Lower lobe of right lung (tissue), 2 donors: ENCODE results near the gene SH3GL2. TPM values are rescaled to one million over a fixed set of nuclear protein-coding genes. Genes with fewer than 3 reads are reported as not detected.

Experiments
- ATAC-seq, 2 donors: fragments of 200-7000 bp; cut with Tn5 transposase; one replicate each; pipeline ENCODE4 v1.9.1; 2020 to 2022; ENCODE audit warnings: mild to moderate bottlenecking in 2 of 2, moderate library complexity in 2 of 2
- DNase-seq: peaks from one replicate; pipeline ENCODE4 v3.0.0-alpha.2; 2020
- H3K27ac ChIP-seq: fragments of 200-600 bp; one replicate; pipeline ENCODE4 v1.8.0; 2022
- H3K27me3 ChIP-seq: fragments of 200-600 bp; one replicate; pipeline ENCODE4 v1.8.0; 2022; ENCODE audit warnings: low read depth
- H3K36me3 ChIP-seq: fragments of 200-600 bp; one replicate; pipeline ENCODE4 v1.8.0; 2022; ENCODE audit warnings: mild to moderate bottlenecking
- H3K4me1 ChIP-seq: fragments of 200-600 bp; one replicate; pipeline ENCODE4 v1.8.0; 2022
- H3K4me3 ChIP-seq: fragments of 200-600 bp; one replicate; pipeline ENCODE4 v1.8.0; 2022; ENCODE audit warnings: mild to moderate bottlenecking
- H3K9me3 ChIP-seq: fragments of 200-600 bp; one replicate; pipeline ENCODE4 v1.8.0; 2022
- intact Hi-C: fragments of 100-400 bp; cut with DNase I; formaldehyde crosslinking; loops from one replicate; pipeline ENCODE4 v1.11.0; 2022
- total RNA-seq: library from RNA; stranded (reverse); fragmentation: NEBNext Ultra II Directional; extraction: Animal tissue kit (Norgen Biotek cat#: 25700); gene quantifications from one replicate; pipeline ENCODE4 v1.2.1, GENCODE V29; 2021
- TF ChIP-seq, protein P1 (sequence below): fragments of 200-600 bp; IDR thresholded peaks from one replicate; pipeline ENCODE4 v1.8.0; 2022; ENCODE audit warnings: antibody characterized with exemption, mild to moderate bottlenecking
- donor health status: DM: no; HTN: yes; CAD: no; lungs with severe emphysema.

Gene SH3GL2
- total RNA-seq, 1 donor from 2014 or later: 1.3 TPM

DNA sequence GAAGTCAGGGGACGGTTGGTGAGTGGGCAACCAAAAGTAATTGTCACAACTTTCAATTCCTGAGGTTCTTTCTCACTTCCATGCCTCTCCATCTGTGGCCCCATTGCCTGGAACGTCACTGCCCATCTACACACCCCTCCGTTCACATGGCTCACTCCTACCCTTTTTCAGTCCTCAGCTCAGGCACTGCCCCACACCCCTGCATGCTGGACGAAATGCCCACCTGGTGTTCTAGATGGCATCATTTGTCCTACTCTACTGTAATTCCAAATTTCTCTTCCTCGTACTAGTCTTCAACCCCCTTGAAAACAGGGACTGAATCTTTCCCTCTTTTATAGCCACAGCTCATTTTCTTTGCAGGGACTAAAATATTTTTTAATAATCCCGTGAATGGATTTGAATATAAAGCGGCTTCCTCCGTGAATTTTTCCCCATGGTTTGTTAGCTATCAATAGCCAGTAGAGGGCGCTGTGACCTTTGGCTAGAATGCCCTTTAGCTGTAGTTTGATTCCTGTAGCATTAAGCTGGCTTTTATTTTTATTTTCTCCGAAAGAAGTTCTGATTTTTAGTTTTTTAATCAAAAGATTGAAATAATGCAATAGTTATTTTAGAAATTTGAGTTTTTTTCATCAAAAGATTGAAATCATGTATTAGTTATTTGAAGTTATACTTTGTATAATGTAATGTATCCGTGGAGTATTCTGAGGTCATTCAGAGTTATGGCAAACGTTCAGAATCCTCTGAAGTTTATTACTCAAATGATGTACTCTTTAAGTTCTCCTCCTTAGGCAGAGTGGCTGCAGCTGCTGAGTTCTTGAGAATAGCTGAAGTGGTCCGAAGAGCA is 232.1 kb downstream of the SH3GL2 start:
- no peak overlapping the region for H3K4me3 ChIP-seq
- H3K36me3 ChIP-seq: no peaks in the 10 kb centered on the region
- H3K27me3 ChIP-seq: peaks cover 7% of the 10 kb centered on the region
- H3K27ac ChIP-seq: no peak overlapping the region
- H3K4me1 ChIP-seq: no peaks in the 10 kb centered on the region
- DNase-seq (no peak), ATAC-seq (peak in 1 of 2 donors; percentile 52)
- H3K9me3 ChIP-seq: no peaks in the 10 kb centered on the region
- intact Hi-C loops: loop anchor here (10.0 kb wide), 1 partner anchor 404 kb away; no protein-coding TSS in a partner anchor
- TF ChIP-seq, protein P1, sequence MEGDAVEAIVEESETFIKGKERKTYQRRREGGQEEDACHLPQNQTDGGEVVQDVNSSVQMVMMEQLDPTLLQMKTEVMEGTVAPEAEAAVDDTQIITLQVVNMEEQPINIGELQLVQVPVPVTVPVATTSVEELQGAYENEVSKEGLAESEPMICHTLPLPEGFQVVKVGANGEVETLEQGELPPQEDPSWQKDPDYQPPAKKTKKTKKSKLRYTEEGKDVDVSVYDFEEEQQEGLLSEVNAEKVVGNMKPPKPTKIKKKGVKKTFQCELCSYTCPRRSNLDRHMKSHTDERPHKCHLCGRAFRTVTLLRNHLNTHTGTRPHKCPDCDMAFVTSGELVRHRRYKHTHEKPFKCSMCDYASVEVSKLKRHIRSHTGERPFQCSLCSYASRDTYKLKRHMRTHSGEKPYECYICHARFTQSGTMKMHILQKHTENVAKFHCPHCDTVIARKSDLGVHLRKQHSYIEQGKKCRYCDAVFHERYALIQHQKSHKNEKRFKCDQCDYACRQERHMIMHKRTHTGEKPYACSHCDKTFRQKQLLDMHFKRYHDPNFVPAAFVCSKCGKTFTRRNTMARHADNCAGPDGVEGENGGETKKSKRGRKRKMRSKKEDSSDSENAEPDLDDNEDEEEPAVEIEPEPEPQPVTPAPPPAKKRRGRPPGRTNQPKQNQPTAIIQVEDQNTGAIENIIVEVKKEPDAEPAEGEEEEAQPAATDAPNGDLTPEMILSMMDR: peak; percentile 82

DNA sequence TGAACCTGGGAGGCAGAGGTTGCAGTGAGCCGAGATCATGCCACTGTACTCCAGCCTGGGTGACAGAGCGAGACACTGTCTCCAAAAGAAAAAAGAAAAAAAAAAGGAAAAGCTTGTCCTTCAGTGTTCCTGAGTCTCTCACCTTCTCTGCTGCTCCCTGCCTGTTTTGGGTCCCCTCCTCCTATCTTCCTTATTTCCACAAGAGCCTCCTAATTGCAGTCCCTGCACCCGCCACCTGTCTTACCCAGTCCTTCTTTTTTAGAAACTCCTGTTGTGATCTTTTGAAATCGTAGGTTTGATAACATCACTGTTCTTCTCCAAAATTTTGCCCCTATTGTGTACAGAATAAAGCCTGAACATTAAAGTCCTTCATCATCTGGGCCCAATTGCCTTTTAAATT is 234.9 kb downstream of the SH3GL2 start:
- TF ChIP-seq, protein P1: no peak
- Histone ChIP-seq H3K27me3 (peaks cover 7% of the 10 kb centered on the region), H3K4me1 (no peaks in the 10 kb centered on the region), H3K9me3 (no peaks in the 10 kb centered on the region), H3K36me3 (no peaks in the 10 kb centered on the region), H3K27ac (no peak overlapping the region), H3K4me3 (no peak overlapping the region)
- no peak for DNase-seq
- intact Hi-C loops: loop anchor here (10.0 kb wide), 1 partner anchor 401 kb away; no protein-coding TSS in a partner anchor
- no peak for ATAC-seq

DNA sequence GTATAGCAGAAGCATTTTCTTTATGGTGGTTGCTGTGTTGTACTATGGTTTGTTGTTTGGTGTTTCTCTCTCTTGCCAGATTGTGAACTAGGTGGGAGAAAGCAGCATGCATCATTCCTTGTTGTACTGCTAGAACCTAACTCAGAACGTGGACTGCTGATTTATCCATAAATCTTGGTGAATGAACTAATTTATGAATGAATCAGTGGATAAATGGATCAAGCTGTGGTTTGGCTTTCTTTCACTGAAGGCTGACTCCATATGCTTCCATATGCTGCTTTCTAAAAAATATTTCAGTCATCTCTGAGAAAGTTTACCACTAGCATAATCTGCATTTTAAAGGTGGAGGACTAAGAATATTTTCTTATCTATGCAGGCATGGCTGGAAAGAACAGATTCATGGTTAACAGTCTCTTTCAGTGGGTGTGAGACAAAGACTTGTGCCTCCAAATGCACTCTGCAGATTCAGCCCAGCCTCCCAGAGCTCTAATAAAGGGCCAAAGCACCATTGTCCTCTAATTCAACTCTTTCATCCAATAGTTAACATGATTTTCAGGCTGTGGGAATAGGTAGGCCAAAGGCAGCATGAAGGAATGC is 237.7 kb downstream of the SH3GL2 start:
- Histone ChIP-seq H3K4me3 (no peak overlapping the region), H3K27ac (no peak overlapping the region), H3K9me3 (no peaks in the 10 kb centered on the region), H3K27me3 (no peaks in the 10 kb centered on the region), H3K4me1 (no peaks in the 10 kb centered on the region), H3K36me3 (no peaks in the 10 kb centered on the region)
- no peak for DNase-seq
- ATAC-seq: no peak
- intact Hi-C loops: loop anchor here (10.0 kb wide), 1 partner anchor 398 kb away; no protein-coding TSS in a partner anchor
- TF ChIP-seq, protein P1: no peak

DNA sequence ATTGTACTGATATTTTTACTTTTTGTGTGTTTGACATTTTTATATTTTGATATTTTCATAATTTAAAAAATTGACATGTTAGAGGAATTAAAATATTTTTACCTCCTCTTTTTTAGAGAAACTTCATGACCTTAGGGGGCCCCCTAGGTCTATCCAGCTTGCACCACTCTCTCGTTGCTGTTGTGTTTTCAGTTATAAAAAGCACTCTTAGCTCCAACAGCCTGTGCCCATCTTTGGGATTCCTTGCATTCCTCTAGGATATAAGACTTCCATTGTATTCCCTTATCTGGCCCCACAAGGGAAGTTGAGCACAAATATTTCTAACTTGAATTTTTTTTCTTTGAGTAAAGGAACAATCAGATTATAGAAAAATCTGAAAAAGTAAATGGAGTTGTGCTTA is 245.3 kb downstream of the SH3GL2 start:
- no peaks in the 10 kb centered on the region for H3K4me1 ChIP-seq
- intact Hi-C loops: no loop called here
- no peak overlapping the region for H3K27ac ChIP-seq
- ATAC-seq (no peak), DNase-seq (no peak)
- TF ChIP-seq, protein P1: no peak
- H3K36me3 ChIP-seq: no peaks in the 10 kb centered on the region
- no peaks in the 10 kb centered on the region for H3K9me3 ChIP-seq
- H3K4me3 ChIP-seq: no peak overlapping the region
- H3K27me3 ChIP-seq: no peaks in the 10 kb centered on the region

DNA sequence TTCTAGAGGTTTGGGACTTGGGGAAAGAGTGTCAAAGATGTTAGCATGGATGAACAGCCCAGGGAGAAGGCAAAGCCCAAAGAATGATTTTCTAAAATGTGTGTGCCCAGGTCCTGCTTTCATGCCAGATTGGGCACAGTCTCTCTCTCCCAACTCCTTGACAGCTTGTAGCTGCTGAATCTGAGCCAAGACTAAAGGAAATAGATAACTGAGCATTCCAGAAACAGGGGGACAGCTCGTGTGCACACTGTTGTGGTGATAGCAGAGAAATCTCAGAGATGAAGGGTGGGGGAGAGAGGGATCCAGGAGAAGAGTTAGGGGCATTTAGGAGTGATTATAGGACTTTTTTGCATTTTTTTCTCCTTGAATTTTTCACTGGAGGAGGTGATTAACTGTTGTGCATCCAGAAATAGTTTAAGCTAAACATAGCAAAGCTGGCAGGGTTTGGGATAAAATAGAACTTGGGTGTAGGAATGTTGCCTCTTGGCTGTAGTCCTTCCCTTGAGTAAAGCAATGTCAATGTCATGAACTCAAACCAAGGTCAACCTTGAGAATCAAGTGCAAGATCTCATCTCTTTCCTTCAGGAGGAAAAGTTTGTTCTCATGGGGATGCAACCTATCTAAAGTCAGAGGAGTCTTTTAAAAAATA is 245.9 kb downstream of the SH3GL2 start:
- Histone ChIP-seq H3K4me3 (no peak overlapping the region), H3K27ac (no peak overlapping the region), H3K4me1 (no peaks in the 10 kb centered on the region), H3K36me3 (no peaks in the 10 kb centered on the region), H3K27me3 (no peaks in the 10 kb centered on the region), H3K9me3 (no peaks in the 10 kb centered on the region)
- ATAC-seq (no peak), DNase-seq (no peak)
- TF ChIP-seq, protein P1: no peak
- intact Hi-C loops: no loop called here
